Activated CD4-positive, alpha-beta memory T cell treated with anti-CD3 and anti-CD28 coated beads, Interleukin-2, amount 10 ng/mL, durations not matched to agents 7 days and 5 days (primary cell): ENCODE data around the gene NOX4. TPM values are rescaled to one million over a fixed set of nuclear protein-coding genes. Genes with fewer than 3 reads are reported as not detected.
"Not testable (repeated sequence)": the region's sequence is repeated elsewhere in the genome, so short reads cannot be mapped to it uniquely, and the experiment has no call there.

ENCODE experiments used
- CTCF ChIA-PET: fragments of 350-600 bp; sonication (Branson Sonifier 250); formaldehyde crosslinking; loops from one replicate; lab custom pipeline; 2021; ENCODE audit warnings: antibody characterized with exemption, inconsistent platforms; lab: Charles Lee
- POLR2A ChIA-PET: fragments of 350-600 bp; sonication (Branson Sonifier 250); formaldehyde crosslinking; loops from one replicate; lab custom pipeline; 2021; ENCODE audit warnings: antibody characterized with exemption; lab: Charles Lee
- DNase-seq: peaks from one replicate; pipeline ENCODE4 v3.0.0-alpha.2; 2020
- H3K27ac Mint-ChIP-seq: one replicate; pipeline ENCODE4 v1.8.0; 2021; ENCODE audit warnings: mild to moderate bottlenecking, mixed read lengths
- H3K27me3 Mint-ChIP-seq: one replicate; pipeline ENCODE4 v1.8.0; 2021; ENCODE audit warnings: mixed read lengths
- H3K36me3 Mint-ChIP-seq: one replicate; pipeline ENCODE4 v1.8.0; 2021; ENCODE audit warnings: low read depth, mixed read lengths
- H3K4me1 Mint-ChIP-seq: one replicate; pipeline ENCODE4 v1.8.0; 2021; ENCODE audit warnings: mixed read lengths
- H3K4me3 Mint-ChIP-seq: one replicate; pipeline ENCODE4 v1.8.0; 2021; ENCODE audit warnings: mild to moderate bottlenecking, mixed read lengths
- H3K9me3 Mint-ChIP-seq: one replicate; pipeline ENCODE4 v1.8.0; 2021; ENCODE audit warnings: mixed read lengths
- total RNA-seq, 2 experiments: library from RNA; stranded (reverse); gene quantifications; one replicate each; pipeline ENCODE4 v1.2.3, GENCODE V29; 2021

NOX4 gene
- total RNA-seq, 2 experiments from 2014 or later, result not detected

- H3K4me3 Mint-ChIP-seq, H3K4me1 Mint-ChIP-seq, H3K36me3 Mint-ChIP-seq, DNase-seq, CTCF ChIA-PET, H3K27me3 Mint-ChIP-seq, H3K9me3 Mint-ChIP-seq, POLR2A ChIA-PET, H3K27ac Mint-ChIP-seq: not testable (repeated sequence)
Measured at GRCh38 chr11:89303029-89303428, 188.1 kb downstream of the NOX4 start.

- H3K4me1 Mint-ChIP-seq, DNase-seq, H3K27ac Mint-ChIP-seq, H3K9me3 Mint-ChIP-seq, POLR2A ChIA-PET, H3K4me3 Mint-ChIP-seq, H3K36me3 Mint-ChIP-seq, H3K27me3 Mint-ChIP-seq, CTCF ChIA-PET: not testable (repeated sequence)
Measured at GRCh38 chr11:89295023-89295422, 196.2 kb downstream of the NOX4 start.

- CTCF ChIA-PET, result no interaction called here
- H3K9me3 Mint-ChIP-seq, result no peaks in the 10 kb centered on the region
- no peaks in the 10 kb centered on the region for H3K4me1 Mint-ChIP-seq
- no peak for DNase-seq
- POLR2A ChIA-PET, result no interaction called here
- no peak overlapping the region for H3K4me3 Mint-ChIP-seq
- no peak overlapping the region for H3K27ac Mint-ChIP-seq
- H3K36me3 Mint-ChIP-seq, result no peaks in the 10 kb centered on the region
- no peaks in the 10 kb centered on the region for H3K27me3 Mint-ChIP-seq
Measured at GRCh38 chr11:89293965-89294679, 197.1 kb downstream of the NOX4 start.

GRCh38 chr11:89288004-89288403 is 203.2 kb downstream of the NOX4 start:
- H3K4me3 Mint-ChIP-seq, H3K27ac Mint-ChIP-seq, H3K4me1 Mint-ChIP-seq, DNase-seq, H3K9me3 Mint-ChIP-seq, CTCF ChIA-PET, H3K36me3 Mint-ChIP-seq, POLR2A ChIA-PET, H3K27me3 Mint-ChIP-seq: not testable (repeated sequence)

- DNase-seq, POLR2A ChIA-PET, H3K4me1 Mint-ChIP-seq, H3K27ac Mint-ChIP-seq, H3K4me3 Mint-ChIP-seq, H3K9me3 Mint-ChIP-seq, H3K36me3 Mint-ChIP-seq, H3K27me3 Mint-ChIP-seq, CTCF ChIA-PET: not testable (repeated sequence)
Measured at GRCh38 chr11:89286601-89287000, 204.6 kb downstream of the NOX4 start.

- H3K4me1 Mint-ChIP-seq, H3K27ac Mint-ChIP-seq, DNase-seq, H3K36me3 Mint-ChIP-seq, H3K4me3 Mint-ChIP-seq, H3K9me3 Mint-ChIP-seq, H3K27me3 Mint-ChIP-seq, POLR2A ChIA-PET, CTCF ChIA-PET: not testable (repeated sequence)
Measured at GRCh38 chr11:89281032-89281677, 210.0 kb downstream of the NOX4 start.

GRCh38 chr11:89279176-89279575 is 212.0 kb downstream of the NOX4 start:
- Mint-ChIP-seq H3K27ac (no peak overlapping the region), H3K36me3 (no peaks in the 10 kb centered on the region), H3K4me1 (no peaks in the 10 kb centered on the region), H3K4me3 (no peak overlapping the region), H3K27me3 (no peaks in the 10 kb centered on the region), H3K9me3 (peaks cover 6% of the 10 kb centered on the region)
- ChIA-PET POLR2A (no interaction called here), CTCF (no interaction called here)
- DNase-seq, result no peak

GRCh38 chr11:89275966-89276365 is 215.2 kb downstream of the NOX4 start:
- DNase-seq, result no peak
- CTCF ChIA-PET, result no interaction called here
- no peaks in the 10 kb centered on the region for H3K36me3 Mint-ChIP-seq

More at GRCh38 chr11:89275966-89276365, 215.2 kb downstream of the NOX4 start:
- Mint-ChIP-seq H3K4me1 (no peaks in the 10 kb centered on the region), H3K9me3 (peaks cover 6% of the 10 kb centered on the region), H3K4me3 (no peak overlapping the region), H3K27ac (no peak overlapping the region), H3K27me3 (no peaks in the 10 kb centered on the region)
- POLR2A ChIA-PET, result no interaction called here

Other genes with a start within 250 kb of the NOX4 start
- gene TRIM77, start 218.9 kb upstream of the NOX4 start, total RNA-seq, result not detected